Fibroblast of lung (primary cell): ENCODE measurements around the gene PCDHA1. TPM values are rescaled to one million over a fixed set of nuclear protein-coding genes. Genes with fewer than 3 reads are reported as not detected.
"Not testable (repeated sequence)": the region's sequence is repeated elsewhere in the genome, so short reads cannot be mapped to it uniquely, and the experiment has no call there.

ENCODE experiments used
- DNase-seq, 2 donors: peaks; one replicate each; pipeline versions ENCODE4 v3.0.0 to v3.0.0-alpha.2; 2010; ENCODE audit warnings: low read depth in 2 of 2
- H2AFZ ChIP-seq: 2 replicates; pipeline ENCODE4 v1.5.1; 2012; ENCODE audit warnings: low read length, control low read depth, inconsistent platforms
- H3K27ac ChIP-seq: 2 replicates; pipeline ENCODE4 v1.5.1; 2011; ENCODE audit warnings: low read length, control low read depth; ENCODE audit not compliant: insufficient read depth
- H3K27me3 ChIP-seq: 2 replicates; pipeline ENCODE4 v1.5.1; 2011; ENCODE audit warnings: mild to moderate bottlenecking, low read length; ENCODE audit not compliant: control insufficient read depth, insufficient read depth
- H3K36me3 ChIP-seq: 2 replicates; pipeline ENCODE4 v1.5.1; 2011; ENCODE audit warnings: low read length; ENCODE audit not compliant: control insufficient read depth, insufficient read depth
- H3K4me1 ChIP-seq: 2 replicates; pipeline ENCODE4 v1.5.1; 2011; ENCODE audit warnings: low read length; ENCODE audit not compliant: control insufficient read depth, insufficient read depth; ENCODE audit errors: extremely low read depth
- H3K4me2 ChIP-seq: 2 replicates; pipeline ENCODE4 v1.5.1; 2011; ENCODE audit warnings: low read length, control low read depth; ENCODE audit not compliant: insufficient read depth; ENCODE audit errors: extremely low read depth
- H3K4me3 ChIP-seq, 4 experiments: fragments of 200-600 bp in 1 of 4; sonication (generic) in 1 of 4; replicated peaks in 1 of 4; 2 replicates each; pipeline ENCODE4 v1.5.1; 2011 to 2016; ENCODE audit warnings: low read length in 4 of 4, low read depth in 3 of 4, mild to moderate bottlenecking in 3 of 4, control low read depth in 2 of 4, inconsistent platforms in 1 of 4, mixed read lengths in 1 of 4; ENCODE audit not compliant: insufficient read depth in 1 of 4; ENCODE audit errors: control extremely low read depth in 1 of 4
- H3K79me2 ChIP-seq: 2 replicates; pipeline ENCODE4 v1.5.1; 2012; ENCODE audit warnings: mild to moderate bottlenecking, low read length, inconsistent platforms; ENCODE audit not compliant: control insufficient read depth, insufficient read depth
- H3K9ac ChIP-seq: 2 replicates; pipeline ENCODE4 v1.5.1; 2011; ENCODE audit warnings: mild to moderate bottlenecking, low read length, control low read depth; ENCODE audit not compliant: insufficient read depth
- H3K9me3 ChIP-seq: 2 replicates; pipeline ENCODE4 v1.5.1; 2012; ENCODE audit warnings: low read depth, low read length; ENCODE audit not compliant: control insufficient read depth, insufficient read depth
- H4K20me1 ChIP-seq: 2 replicates; pipeline ENCODE4 v1.5.1; 2011; ENCODE audit warnings: low read length; ENCODE audit not compliant: control insufficient read depth, insufficient read depth; ENCODE audit errors: extremely low read depth
- EZH2 ChIP-seq: IDR thresholded peaks from 2 replicates; pipeline ENCODE4 v1.5.1; 2012; ENCODE audit warnings: low read length, control low read depth, mild to moderate bottlenecking; ENCODE audit errors: missing control alignments
- polyA plus RNA-seq, 2 donors: library from polyadenylated mRNA; depleted of rRNA in 1 of 2; stranded (reverse) in 1 of 2; unstranded in 1 of 2; fragments of >200 nt; gene quantifications; 2 replicates each; pipeline ENCODE4 v1.2.1, GENCODE V29; 2011 to 2012; ENCODE audit warnings: missing spikeins in 1 of 2
- total RNA-seq: library from RNA; depleted of rRNA; stranded (reverse); fragments of >200 nt; gene quantifications from 2 replicates; pipeline ENCODE4 v1.2.1, GENCODE V29; 2014
- TF ChIP-seq, protein P1 (sequence below), 2 donors: IDR thresholded peaks in 1 of 2; conservative IDR thresholded peaks in 1 of 2; 1 replicate in 1 of 2; 2 replicates in 1 of 2; pipeline ENCODE4 v1.5.1; 2011 to 2012; ENCODE audit warnings: low read length in 2 of 2, control low read depth in 1 of 2, inconsistent platforms in 1 of 2, low read depth in 1 of 2, mild to moderate bottlenecking in 1 of 2

Gene PCDHA1
- total and polyA plus RNA-seq, 2 donors (not counting 1 experiment from before 2014, with no cell fraction given), result under 0.01 to 0.12 TPM

DNA sequence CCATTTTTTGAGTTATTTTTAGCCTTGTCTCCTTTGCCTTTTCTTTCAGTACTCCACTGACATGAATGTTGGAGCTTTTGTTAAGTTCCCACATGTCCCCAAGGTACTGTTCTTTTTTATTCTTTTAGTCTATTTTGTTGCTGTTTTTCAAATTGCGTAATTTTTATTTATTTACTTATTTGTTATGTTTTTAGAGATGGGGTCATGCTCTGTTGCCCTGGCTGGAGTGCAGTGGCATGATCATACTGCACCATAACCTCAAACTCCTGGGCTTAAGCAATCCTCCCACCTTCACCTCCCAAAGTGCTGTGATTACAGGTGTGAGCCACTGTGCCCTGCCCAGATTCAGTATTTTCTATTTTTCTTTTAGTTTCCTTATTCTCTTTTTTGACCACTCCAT is 5.4 kb upstream of the PCDHA1 start:
- Histone ChIP-seq H3K36me3 (no peaks in the 10 kb centered on the region), H3K9me3 (no peaks in the 10 kb centered on the region), H3K4me3 (no peak overlapping the region), H3K4me2 (no peak overlapping the region), H3K9ac (no peak overlapping the region), H4K20me1 (no peaks in the 10 kb centered on the region), H2AFZ (no peak overlapping the region), H3K79me2 (no peaks in the 10 kb centered on the region), H3K27ac (no peak overlapping the region), H3K4me1 (no peaks in the 10 kb centered on the region), H3K27me3 (no peaks in the 10 kb centered on the region)
- DNase-seq, result no peak
- TF ChIP-seq, protein P1, sequence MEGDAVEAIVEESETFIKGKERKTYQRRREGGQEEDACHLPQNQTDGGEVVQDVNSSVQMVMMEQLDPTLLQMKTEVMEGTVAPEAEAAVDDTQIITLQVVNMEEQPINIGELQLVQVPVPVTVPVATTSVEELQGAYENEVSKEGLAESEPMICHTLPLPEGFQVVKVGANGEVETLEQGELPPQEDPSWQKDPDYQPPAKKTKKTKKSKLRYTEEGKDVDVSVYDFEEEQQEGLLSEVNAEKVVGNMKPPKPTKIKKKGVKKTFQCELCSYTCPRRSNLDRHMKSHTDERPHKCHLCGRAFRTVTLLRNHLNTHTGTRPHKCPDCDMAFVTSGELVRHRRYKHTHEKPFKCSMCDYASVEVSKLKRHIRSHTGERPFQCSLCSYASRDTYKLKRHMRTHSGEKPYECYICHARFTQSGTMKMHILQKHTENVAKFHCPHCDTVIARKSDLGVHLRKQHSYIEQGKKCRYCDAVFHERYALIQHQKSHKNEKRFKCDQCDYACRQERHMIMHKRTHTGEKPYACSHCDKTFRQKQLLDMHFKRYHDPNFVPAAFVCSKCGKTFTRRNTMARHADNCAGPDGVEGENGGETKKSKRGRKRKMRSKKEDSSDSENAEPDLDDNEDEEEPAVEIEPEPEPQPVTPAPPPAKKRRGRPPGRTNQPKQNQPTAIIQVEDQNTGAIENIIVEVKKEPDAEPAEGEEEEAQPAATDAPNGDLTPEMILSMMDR (conservative IDR thresholded peaks at IDR 0.05 in 1 of 2, IDR thresholded peaks at IDR 0.05 in 1 of 2; ENCODE audit: low read depth in 1 of 2, low read length in 2 of 2), result no peak
- TF ChIP-seq EZH2, result no peak

DNA sequence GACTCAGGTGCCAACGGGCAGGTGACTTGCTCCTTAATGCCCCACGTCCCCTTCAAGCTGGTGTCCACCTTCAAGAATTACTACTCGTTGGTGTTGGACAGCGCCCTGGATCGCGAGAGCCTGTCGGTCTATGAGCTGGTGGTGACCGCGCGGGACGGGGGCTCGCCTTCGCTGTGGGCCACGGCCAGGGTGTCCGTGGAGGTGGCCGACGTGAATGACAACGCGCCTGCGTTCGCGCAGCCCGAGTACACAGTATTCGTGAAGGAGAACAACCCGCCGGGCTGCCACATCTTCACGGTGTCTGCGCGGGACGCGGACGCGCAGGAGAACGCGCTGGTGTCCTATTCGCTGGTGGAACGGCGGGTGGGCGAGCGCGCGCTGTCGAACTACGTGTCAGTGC is 1.5 kb downstream of the PCDHA1 start:
- H3K27me3 ChIP-seq, H3K79me2 ChIP-seq, H3K9ac ChIP-seq, H3K36me3 ChIP-seq, DNase-seq, H4K20me1 ChIP-seq, H3K4me1 ChIP-seq, H2AFZ ChIP-seq, H3K9me3 ChIP-seq, H3K4me2 ChIP-seq, H3K27ac ChIP-seq, H3K4me3 ChIP-seq: not testable (repeated sequence)

DNA sequence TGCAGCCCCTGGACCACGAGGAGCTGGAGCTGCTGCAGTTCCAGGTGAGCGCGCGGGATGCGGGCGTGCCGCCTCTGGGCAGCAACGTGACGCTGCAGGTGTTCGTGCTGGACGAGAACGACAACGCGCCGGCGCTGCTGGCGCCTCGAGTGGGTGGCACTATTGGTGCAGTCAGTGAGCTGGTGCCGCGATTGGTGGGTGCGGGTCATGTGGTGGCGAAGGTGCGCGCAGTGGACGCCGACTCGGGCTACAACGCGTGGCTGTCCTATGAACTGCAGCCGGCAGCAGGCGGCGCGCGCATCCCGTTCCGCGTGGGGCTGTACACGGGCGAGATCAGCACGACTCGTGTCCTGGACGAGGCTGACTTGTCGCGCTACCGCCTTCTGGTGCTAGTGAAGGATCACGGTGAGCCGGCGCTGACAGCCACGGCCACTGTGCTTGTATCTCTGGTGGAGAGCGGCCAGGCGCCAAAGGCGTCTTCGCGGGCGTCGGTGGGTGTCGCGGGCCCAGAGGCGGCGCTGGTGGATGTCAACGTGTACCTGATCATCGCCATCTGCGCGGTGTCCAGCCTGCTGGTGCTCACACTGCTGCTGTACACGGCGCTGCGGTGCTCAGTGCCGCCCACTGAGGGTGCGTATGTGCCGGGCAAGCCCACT is 2.0 kb downstream of the PCDHA1 start:
- H3K4me1 ChIP-seq, DNase-seq, H3K4me3 ChIP-seq: not testable (repeated sequence)

DNA sequence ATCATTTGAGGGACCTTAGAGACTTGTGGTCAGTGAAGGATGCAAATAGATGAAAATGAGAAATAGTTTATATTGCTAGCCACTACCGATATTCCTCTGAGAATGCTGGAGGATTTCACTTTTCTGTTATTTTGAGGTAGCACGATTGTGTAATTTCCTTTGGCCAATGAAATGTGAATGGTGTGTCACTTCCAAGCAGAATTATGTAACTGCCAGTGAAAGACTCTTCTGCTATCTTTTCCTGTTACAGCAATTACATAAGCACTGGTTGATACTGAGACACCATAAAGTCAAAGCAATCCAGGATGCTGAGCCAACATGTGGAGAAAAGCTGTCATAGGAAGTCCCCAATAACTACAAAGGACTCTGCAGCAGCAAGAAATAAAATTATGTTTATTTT is 5.1 kb downstream of the PCDHA1 start:
- H3K9ac ChIP-seq, result no peak overlapping the region
- H3K4me2 ChIP-seq, result no peak overlapping the region
- no peaks in the 10 kb centered on the region for H4K20me1 ChIP-seq
- no peak overlapping the region for H2AFZ ChIP-seq
- TF ChIP-seq, protein P1 (conservative IDR thresholded peaks at IDR 0.05 in 1 of 2, IDR thresholded peaks at IDR 0.05 in 1 of 2; ENCODE audit: low read depth in 1 of 2, low read length in 2 of 2), result no peak
- TF ChIP-seq EZH2, result no peak
- DNase-seq, result no peak
- H3K4me3 ChIP-seq, result no peak overlapping the region
- no peaks in the 10 kb centered on the region for H3K27me3 ChIP-seq
- H3K4me1 ChIP-seq, result no peaks in the 10 kb centered on the region
- no peaks in the 10 kb centered on the region for H3K36me3 ChIP-seq
- no peak overlapping the region for H3K27ac ChIP-seq
- no peaks in the 10 kb centered on the region for H3K9me3 ChIP-seq
- no peaks in the 10 kb centered on the region for H3K79me2 ChIP-seq

More for the DNA sequence above, 2.0 kb downstream of the PCDHA1 start:
- not testable (repeated sequence) for H3K79me2 ChIP-seq, H3K9me3 ChIP-seq, H2AFZ ChIP-seq, H3K36me3 ChIP-seq, H3K27ac ChIP-seq, H4K20me1 ChIP-seq, H3K4me2 ChIP-seq, H3K9ac ChIP-seq, H3K27me3 ChIP-seq
